ENCODE measurements around the gene SEPTIN5. TPM values are rescaled to one million over a fixed set of nuclear protein-coding genes. Genes with fewer than 3 reads are reported as not detected.

Gene SEPTIN5
- total and polyA plus RNA-seq, 9 of the 15 experiments (the other 6 are each of a cell fraction or from before 2014, with no cell fraction given), result 0.03 to 195 (median 119) TPM

DNA sequence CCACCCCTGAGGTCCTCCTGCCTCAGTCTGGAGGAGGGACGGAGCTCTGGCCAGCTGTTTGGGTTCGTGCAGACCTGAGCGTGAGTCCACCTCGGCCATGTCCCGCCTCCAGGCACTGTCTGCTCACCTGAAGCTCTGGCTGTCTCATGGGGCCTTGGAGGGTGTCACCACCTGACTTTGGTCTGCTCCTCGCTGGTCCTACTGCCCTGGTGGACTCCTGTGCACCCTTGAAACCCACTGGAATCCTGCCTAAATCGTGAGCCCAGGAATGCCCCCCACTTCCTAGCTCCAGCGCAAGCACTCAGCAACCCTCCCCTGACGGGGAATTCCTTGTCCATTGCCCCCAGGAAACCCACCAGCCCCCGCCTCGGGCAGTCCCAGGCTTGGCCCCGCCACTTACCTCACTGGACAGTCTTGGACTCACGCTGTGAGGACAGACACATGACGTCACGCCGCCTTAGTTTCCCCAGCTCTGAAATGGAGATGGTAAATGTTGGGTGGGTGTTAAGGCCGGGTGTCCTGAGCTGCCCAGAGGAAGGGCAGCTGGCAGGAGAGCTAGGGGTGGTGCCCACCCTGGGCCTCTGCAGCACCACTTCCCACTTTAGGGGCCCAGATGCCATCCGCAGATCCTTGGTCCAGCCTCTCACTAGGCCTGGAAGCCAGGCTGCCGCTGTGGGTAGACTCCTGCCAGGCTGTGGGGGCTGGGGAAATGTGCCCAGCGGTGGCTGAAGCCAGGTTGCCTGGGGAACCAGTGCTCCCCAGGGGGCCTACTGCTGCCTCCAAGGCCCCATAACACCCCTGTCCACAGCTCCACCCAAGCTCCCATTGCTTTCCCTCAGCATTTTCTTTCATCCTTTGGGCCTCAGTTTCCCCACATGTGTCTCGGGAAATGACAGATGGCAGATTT is 28.1 kb downstream of the SEPTIN5 start (continued):
- TF ChIP-seq, protein P1, sequence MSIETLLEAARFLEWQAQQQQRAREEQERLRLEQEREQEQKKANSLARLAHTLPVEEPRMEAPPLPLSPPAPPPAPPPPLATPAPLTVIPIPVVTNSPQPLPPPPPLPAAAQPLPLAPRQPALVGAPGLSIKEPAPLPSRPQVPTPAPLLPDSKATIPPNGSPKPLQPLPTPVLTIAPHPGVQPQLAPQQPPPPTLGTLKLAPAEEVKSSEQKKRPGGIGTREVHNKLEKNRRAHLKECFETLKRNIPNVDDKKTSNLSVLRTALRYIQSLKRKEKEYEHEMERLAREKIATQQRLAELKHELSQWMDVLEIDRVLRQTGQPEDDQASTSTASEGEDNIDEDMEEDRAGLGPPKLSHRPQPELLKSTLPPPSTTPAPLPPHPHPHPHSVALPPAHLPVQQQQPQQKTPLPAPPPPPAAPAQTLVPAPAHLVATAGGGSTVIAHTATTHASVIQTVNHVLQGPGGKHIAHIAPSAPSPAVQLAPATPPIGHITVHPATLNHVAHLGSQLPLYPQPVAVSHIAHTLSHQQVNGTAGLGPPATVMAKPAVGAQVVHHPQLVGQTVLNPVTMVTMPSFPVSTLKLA (conservative IDR thresholded peaks at IDR 0.05), result no peak
- TF ChIP-seq, protein P2, sequence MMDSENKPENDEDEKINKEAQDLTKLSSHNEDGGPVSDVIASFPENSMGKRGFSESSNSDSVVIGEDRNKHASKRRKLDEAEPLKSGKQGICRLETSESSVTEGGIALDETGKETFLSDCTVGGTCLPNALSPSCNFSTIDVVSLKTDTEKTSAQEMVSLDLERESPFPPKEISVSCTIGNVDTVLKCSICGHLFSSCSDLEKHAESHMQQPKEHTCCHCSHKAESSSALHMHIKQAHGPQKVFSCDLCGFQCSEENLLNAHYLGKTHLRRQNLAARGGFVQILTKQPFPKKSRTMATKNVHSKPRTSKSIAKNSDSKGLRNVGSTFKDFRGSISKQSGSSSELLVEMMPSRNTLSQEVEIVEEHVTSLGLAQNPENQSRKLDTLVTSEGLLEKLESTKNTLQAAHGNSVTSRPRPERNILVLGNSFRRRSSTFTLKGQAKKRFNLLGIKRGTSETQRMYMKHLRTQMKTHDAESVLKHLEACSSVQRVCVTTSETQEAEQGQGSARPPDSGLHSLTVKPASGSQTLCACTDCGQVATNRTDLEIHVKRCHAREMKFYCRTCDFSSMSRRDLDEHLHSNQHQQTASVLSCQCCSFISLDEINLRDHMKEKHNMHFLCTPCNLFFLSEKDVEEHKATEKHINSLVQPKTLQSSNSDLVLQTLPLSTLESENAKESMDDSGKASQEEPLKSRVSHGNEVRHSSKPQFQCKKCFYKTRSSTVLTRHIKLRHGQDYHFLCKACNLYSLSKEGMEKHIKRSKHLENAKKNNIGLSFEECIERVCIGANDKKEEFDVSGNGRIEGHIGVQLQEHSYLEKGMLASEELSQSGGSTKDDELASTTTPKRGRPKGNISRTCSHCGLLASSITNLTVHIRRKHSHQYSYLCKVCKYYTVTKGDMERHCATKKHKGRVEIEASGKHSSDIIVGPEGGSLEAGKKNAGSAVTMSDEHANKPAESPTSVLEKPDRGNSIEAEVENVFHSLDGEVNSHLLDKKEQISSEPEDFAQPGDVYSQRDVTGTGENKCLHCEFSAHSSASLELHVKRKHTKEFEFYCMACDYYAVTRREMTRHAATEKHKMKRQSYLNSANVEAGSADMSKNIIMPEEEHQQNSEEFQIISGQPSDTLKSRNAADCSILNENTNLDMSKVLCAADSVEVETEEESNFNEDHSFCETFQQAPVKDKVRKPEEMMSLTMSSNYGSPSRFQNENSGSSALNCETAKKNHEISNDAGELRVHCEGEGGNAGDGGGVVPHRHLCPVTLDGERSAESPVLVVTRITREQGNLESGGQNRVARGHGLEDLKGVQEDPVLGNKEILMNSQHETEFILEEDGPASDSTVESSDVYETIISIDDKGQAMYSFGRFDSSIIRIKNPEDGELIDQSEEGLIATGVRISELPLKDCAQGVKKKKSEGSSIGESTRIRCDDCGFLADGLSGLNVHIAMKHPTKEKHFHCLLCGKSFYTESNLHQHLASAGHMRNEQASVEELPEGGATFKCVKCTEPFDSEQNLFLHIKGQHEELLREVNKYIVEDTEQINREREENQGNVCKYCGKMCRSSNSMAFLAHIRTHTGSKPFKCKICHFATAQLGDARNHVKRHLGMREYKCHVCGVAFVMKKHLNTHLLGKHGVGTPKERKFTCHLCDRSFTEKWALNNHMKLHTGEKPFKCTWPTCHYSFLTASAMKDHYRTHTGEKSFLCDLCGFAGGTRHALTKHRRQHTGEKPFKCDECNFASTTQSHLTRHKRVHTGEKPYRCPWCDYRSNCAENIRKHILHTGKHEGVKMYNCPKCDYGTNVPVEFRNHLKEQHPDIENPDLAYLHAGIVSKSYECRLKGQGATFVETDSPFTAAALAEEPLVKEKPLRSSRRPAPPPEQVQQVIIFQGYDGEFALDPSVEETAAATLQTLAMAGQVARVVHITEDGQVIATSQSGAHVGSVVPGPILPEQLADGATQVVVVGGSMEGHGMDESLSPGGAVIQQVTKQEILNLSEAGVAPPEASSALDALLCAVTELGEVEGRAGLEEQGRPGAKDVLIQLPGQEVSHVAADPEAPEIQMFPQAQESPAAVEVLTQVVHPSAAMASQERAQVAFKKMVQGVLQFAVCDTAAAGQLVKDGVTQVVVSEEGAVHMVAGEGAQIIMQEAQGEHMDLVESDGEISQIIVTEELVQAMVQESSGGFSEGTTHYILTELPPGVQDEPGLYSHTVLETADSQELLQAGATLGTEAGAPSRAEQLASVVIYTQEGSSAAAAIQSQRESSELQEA (IDR thresholded peaks at IDR 0.05; ENCODE audit: low read depth), result no peak
- no peak for TF ChIP-seq KDM1A (IDR thresholded peaks at IDR 0.05)
- TF ChIP-seq MAFF (IDR thresholded peaks at IDR 0.05; ENCODE audit: low read length), result no peak
- peak; percentile 34; the same call in 1 of the 2 replicates for TF ChIP-seq ATF7 (IDR thresholded peaks at IDR 0.05)
- peak; percentile 74 for TF ChIP-seq RBBP5 (IDR thresholded peaks at IDR 0.05; ENCODE audit: borderline replicate concordance, insufficient read depth, low read length, poor library complexity, severe bottlenecking)
- no peak for TF ChIP-seq ATF1 (CRISPR knock-in tag; IDR thresholded peaks at IDR 0.05)
- TF ChIP-seq ATF1 (tag; IDR thresholded peaks at IDR 0.05), result peak; percentile 88
- TF ChIP-seq TAF15 (IDR thresholded peaks at IDR 0.05; ENCODE audit: low read depth, low read length), result no peak
- TF ChIP-seq, protein P3, sequence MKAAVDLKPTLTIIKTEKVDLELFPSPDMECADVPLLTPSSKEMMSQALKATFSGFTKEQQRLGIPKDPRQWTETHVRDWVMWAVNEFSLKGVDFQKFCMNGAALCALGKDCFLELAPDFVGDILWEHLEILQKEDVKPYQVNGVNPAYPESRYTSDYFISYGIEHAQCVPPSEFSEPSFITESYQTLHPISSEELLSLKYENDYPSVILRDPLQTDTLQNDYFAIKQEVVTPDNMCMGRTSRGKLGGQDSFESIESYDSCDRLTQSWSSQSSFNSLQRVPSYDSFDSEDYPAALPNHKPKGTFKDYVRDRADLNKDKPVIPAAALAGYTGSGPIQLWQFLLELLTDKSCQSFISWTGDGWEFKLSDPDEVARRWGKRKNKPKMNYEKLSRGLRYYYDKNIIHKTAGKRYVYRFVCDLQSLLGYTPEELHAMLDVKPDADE (conservative IDR thresholded peaks at IDR 0.05; ENCODE audit: control insufficient read depth, low read depth, low read length), result no peak
- TF ChIP-seq CREM (IDR thresholded peaks at IDR 0.05; ENCODE audit: low read depth), result peak; percentile 70
- no peak for TF ChIP-seq NCOA4 (IDR thresholded peaks at IDR 0.05; ENCODE audit: partially characterized antibody)
- TF ChIP-seq, protein P4, sequence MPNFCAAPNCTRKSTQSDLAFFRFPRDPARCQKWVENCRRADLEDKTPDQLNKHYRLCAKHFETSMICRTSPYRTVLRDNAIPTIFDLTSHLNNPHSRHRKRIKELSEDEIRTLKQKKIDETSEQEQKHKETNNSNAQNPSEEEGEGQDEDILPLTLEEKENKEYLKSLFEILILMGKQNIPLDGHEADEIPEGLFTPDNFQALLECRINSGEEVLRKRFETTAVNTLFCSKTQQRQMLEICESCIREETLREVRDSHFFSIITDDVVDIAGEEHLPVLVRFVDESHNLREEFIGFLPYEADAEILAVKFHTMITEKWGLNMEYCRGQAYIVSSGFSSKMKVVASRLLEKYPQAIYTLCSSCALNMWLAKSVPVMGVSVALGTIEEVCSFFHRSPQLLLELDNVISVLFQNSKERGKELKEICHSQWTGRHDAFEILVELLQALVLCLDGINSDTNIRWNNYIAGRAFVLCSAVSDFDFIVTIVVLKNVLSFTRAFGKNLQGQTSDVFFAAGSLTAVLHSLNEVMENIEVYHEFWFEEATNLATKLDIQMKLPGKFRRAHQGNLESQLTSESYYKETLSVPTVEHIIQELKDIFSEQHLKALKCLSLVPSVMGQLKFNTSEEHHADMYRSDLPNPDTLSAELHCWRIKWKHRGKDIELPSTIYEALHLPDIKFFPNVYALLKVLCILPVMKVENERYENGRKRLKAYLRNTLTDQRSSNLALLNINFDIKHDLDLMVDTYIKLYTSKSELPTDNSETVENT (CRISPR knock-in tag; IDR thresholded peaks at IDR 0.05), result peak; percentile 16; the same call in 1 of the 2 replicates
